Subcutaneous abdominal adipose tissue (tissue), 5 donors: ENCODE data around the gene LAGE3.

Experiments
- H3K27ac ChIP-seq: one replicate; pipeline ENCODE4 v1.7.0; 2013; ENCODE audit warnings: low read depth, mild to moderate bottlenecking, inconsistent platforms, low read length, moderate library complexity
- H3K27me3 ChIP-seq, 5 donors: one replicate each; pipeline ENCODE4 v1.7.0; 2013; ENCODE audit warnings: low read length in 5 of 5, inconsistent platforms in 1 of 5; ENCODE audit not compliant: control insufficient read depth in 5 of 5, insufficient read depth in 4 of 5
- H3K36me3 ChIP-seq, 5 donors: one replicate each; pipeline ENCODE4 v1.7.0; 2013; ENCODE audit warnings: low read length in 5 of 5; ENCODE audit not compliant: control insufficient read depth in 5 of 5, insufficient read depth in 5 of 5
- H3K4me1 ChIP-seq, 5 donors: one replicate each; pipeline ENCODE4 v1.7.0; 2013; ENCODE audit warnings: low read length in 5 of 5, mild to moderate bottlenecking in 3 of 5, moderate library complexity in 1 of 5; ENCODE audit not compliant: control insufficient read depth in 5 of 5, insufficient read depth in 5 of 5
- H3K4me3 ChIP-seq, 5 donors: one replicate each; pipeline ENCODE4 v1.7.0; 2013; ENCODE audit warnings: low read length in 5 of 5, low read depth in 1 of 5
- H3K9ac ChIP-seq, 5 donors: one replicate each; pipeline ENCODE4 v1.7.0; 2013; ENCODE audit warnings: low read length in 5 of 5, mild to moderate bottlenecking in 4 of 5, moderate library complexity in 3 of 5
- H3K9me3 ChIP-seq, 5 donors: one replicate each; pipeline ENCODE4 v1.7.0; 2013; ENCODE audit warnings: low read length in 5 of 5; ENCODE audit not compliant: control insufficient read depth in 5 of 5
- donor health status: healthy.
- donor health status: healthy.
- donor health status: healthy.
- donor health status: healthy.
- donor health status: healthy.

The LAGE3 gene

DNA sequence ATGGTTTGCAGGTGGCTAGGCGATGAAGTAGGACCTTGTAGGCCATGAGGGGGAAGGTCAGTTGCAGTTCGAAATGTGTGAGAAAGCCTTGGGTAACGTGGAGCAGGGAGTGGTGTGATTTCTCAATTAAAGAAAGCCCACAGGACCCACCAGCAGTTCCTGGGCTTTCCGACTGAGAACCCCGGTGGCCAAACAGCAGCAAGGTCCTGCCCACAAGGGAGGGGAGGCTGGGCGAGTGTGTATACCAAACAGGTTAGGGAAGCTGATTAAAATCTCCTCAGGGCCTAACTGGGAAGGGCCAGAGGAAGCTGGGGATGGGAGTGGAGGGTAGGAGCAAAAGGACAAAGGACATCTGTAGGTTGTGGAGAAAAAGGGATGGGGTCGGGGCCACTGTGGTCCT, 48.2 kb downstream of the LAGE3 start:
- peaks cover 6 to 38% (median 26%) of the 10 kb centered on the region in 5 donors for H3K4me1 ChIP-seq
- H3K9me3 ChIP-seq = peaks cover 0 to 2% (median 0%) of the 10 kb centered on the region in 5 donors
- H3K9ac ChIP-seq = no peak overlapping the region
- no peak overlapping the region for H3K27ac ChIP-seq
- H3K4me3 ChIP-seq = peak overlapping the region in 1 of 5 donors; percentile 0
- peaks cover 0 to 43% (median 35%) of the 10 kb centered on the region in 5 donors for H3K36me3 ChIP-seq
- H3K27me3 ChIP-seq = peaks cover 0 to 19% (median 7%) of the 10 kb centered on the region in 5 donors

DNA sequence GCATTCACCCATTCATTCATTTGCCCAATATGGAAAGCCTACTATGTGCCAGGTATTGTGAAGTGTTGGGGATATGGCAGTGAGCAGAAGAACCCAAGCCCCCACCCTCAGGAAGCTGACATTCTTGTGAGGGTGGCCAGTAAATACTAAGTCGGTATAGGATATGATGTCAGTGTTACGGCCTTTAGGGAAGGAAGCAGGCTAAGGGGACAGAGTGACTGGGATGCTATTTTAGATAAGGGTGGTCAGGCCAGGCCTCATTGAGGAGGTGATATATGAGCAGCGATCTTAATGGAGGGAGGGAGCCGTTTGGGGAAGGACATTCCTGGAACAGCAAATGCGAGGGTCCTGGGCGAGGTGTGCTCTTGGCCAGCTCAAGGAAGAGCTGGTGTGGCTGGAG, 48.6 kb downstream of the LAGE3 start:
- H3K9ac ChIP-seq = no peak overlapping the region

DNA sequence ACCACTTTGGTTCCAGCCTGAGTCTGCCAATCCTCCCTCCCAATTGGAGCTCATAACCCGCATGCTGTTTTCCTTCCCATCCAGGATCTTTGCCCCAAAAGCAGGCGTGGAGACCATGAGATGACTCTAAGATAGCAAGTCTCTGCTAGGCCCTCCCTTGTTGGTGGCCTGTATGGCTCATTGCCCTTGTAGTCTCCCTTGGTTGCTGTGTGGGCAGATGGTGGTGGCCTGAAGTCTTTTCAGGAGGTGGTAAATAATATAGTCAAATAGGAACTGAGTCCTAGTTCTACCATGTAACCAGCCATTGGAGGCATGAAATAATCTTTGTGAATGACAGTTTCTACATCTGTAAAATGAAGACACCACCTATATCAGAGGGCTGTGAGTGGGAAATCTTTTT, 49.4 kb downstream of the LAGE3 start:
- Histone ChIP-seq H3K27ac (peak overlapping the region; percentile 41), H3K4me3 (peak overlapping the region; percentile 10 to 77 (median 72)), H3K9ac (peak overlapping the region in 1 of 5 donors; percentile 34), H3K4me1 (peaks cover 6 to 38% (median 26%) of the 10 kb centered on the region in 5 donors), H3K9me3 (no peaks in the 10 kb centered on the region), H3K27me3 (peaks cover 0 to 19% (median 4%) of the 10 kb centered on the region in 5 donors), H3K36me3 (peaks cover 0 to 31% (median 23%) of the 10 kb centered on the region in 5 donors)

More for the DNA sequence above, 48.6 kb downstream of the LAGE3 start:
- Histone ChIP-seq H3K9me3 (no peaks in the 10 kb centered on the region), H3K4me1 (peaks cover 6 to 38% (median 26%) of the 10 kb centered on the region in 5 donors), H3K4me3 (peak overlapping the region in 1 of 5 donors; percentile 0), H3K36me3 (peaks cover 0 to 39% (median 31%) of the 10 kb centered on the region in 5 donors), H3K27me3 (peaks cover 0 to 19% (median 7%) of the 10 kb centered on the region in 5 donors), H3K27ac (no peak overlapping the region)

DNA sequence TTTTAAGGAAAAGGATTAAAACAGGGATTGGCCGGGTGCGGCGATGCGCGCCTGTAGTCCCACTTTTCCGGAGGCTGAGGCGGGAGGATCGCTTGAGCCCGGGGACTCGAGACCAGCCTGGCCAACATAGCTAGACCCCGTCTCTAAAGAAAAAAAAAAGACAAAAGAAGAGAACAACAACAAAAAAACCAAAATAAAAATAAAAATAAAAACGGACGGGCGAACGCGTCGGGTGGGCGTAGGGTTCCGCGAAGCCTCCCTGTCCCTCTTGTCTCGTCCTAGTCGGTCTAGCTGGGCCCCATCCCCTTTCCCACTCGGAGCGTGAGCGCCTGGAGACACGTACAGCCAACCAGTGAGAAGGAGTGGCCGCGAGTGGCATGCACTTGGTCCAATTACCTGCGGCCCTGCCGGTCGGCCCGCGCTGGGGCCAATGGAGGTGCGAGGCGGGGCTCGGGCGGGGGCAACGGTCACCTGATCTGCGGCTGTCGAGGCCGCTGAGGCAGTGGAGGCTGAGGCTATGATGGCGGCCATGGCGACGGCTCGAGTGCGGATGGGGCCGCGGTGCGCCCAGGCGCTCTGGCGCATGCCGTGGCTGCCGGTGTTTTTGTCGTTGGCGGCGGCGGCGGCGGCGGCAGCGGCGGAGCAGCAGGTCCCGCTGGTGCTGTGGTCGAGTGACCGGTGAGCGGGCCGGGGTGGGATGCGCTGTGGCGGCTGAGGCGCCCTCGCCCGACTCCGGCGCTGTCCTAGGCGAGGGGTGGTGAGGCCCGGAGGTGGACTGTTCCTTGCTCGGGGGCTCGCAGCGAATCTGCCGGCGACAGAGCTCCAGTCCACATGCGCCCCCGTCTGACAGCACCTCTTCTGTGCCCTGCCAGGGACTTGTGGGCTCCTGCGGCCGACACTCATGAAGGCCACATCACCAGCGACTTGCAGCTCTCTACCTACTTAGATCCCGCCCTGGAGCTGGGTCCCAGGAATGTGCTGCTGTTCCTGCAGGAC, 50.6 kb downstream of the LAGE3 start, which contains the start of gene ATP6AP1:
TSS of gene ATP6AP1 (plus strand) at position 502 of the 996 bp plus-strand sequence. CDS start at position 518, 16 bp downstream.
- Histone ChIP-seq H3K36me3 (peaks cover 0 to 19% (median 17%) of the 10 kb centered on the region in 5 donors), H3K4me3 (peak within 1 kb of the TSS; percentile 69 to 77 (median 74)), H3K9ac (peak within 1 kb of the TSS in 4 of 5 donors; percentile 25 to 74 (median 51)), H3K4me1 (peaks cover 6 to 38% (median 26%) of the 10 kb centered on the region in 5 donors), H3K9me3 (no peaks in the 10 kb centered on the region), H3K27ac (peak within 1 kb of the TSS; percentile 62), H3K27me3 (peaks cover 0 to 13% (median 2%) of the 10 kb centered on the region in 5 donors)
